ENCODE measurements around the gene RBM15B. TPM values are rescaled to one million over a fixed set of nuclear protein-coding genes. Genes with fewer than 3 reads are reported as not detected.

Gene RBM15B
- total and polyA plus RNA-seq, 5 donors, result 8.7 to 19.6 (median 15.4) TPM

DNA sequence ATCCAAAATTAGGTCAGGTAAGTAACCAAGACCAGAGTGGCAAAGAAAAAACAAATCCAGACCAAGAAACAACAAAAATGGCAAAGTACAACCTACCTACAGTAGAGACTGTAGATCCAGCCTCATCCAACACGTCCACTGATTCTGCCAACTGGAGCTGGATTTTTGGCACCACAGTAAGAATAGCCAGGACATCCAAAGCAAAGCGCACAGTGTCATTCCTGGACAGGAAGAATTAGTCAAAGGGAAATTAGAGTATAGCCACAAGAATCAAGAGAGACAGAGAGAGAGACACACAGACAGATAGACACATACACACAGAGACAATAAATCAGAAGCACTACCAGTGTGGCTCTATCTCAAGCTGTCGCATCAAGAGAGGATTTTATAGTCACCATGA, 31.1 kb downstream of the RBM15B start:
- Histone ChIP-seq H3K27me3 (ENCODE audit: control insufficient read depth, insufficient read depth) (no peaks in the 10 kb centered on the region), H3K4me3 (ENCODE audit: low read length) (no peak overlapping the region), H3K4me1 (ENCODE audit: control insufficient read depth, insufficient read depth, low read length) (no peaks in the 10 kb centered on the region), H3K9me3 (ENCODE audit: control insufficient read depth, low read length) (no peaks in the 10 kb centered on the region), H3K27ac (ENCODE audit: low read length) (no peak overlapping the region)
- DNase-seq (no peak), ATAC-seq (no peak)
- intact Hi-C loops (cut with DNase I), result no loop called here
- 95% methylated on average over 3 of the region's 3 CpGs for WGBS

DNA sequence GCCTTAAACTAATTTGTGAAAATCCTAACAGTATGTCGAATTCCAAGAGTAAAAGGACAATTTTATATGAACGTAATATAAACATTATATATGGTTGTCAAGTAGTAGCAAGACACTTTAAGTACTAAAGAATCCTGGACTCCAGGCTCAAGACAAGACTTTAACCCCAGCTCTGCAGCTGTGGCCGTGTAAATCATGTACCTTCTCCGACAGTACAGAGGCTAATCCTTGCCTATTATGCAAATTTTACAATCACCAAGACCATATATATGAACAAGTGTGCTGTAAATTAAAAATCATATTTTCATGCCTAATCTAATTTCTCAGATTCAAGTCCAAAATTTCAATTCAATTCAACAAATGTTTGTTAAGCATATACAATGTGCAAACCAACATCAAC, 35.8 kb downstream of the RBM15B start:
- H3K9me3 ChIP-seq (ENCODE audit: control insufficient read depth, low read length), result no peaks in the 10 kb centered on the region
- no peak overlapping the region for H3K4me3 ChIP-seq (ENCODE audit: low read length)
- no peak overlapping the region for H3K27ac ChIP-seq (ENCODE audit: low read length)
- H3K27me3 ChIP-seq (ENCODE audit: control insufficient read depth, insufficient read depth), result no peaks in the 10 kb centered on the region
- no peaks in the 10 kb centered on the region for H3K4me1 ChIP-seq (ENCODE audit: control insufficient read depth, insufficient read depth, low read length)
- ATAC-seq (no peak), DNase-seq (no peak)
- 93% methylated on average over 4 of the region's 4 CpGs for WGBS
- intact Hi-C loops (cut with DNase I), result no loop called here

DNA sequence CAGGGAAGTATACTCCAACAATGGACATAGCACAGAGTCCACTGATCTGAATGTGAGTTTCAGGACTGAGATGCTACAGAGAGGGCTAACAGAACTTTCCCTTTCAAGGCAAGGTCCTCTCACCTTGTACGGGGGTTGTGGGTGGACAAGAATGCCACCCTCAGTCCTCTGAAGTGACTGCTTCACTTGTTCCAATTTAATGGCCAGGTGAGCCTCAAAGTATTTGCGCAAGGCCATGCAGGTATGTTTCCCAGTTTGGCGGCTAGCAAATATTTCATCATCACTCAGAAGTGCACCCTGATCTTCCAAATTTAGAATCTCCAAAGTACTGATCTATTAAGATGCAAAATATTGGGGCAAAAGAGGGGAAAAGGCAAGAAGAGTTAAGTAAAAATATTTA, 38.1 kb downstream of the RBM15B start:
- ATAC-seq (no peak), DNase-seq (no peak)
- no peaks in the 10 kb centered on the region for H3K4me1 ChIP-seq (ENCODE audit: control insufficient read depth, insufficient read depth, low read length)
- no peaks in the 10 kb centered on the region for H3K9me3 ChIP-seq (ENCODE audit: control insufficient read depth, low read length)
- intact Hi-C loops (cut with DNase I), result no loop called here
- 97% methylated on average over 3 of the region's 3 CpGs for WGBS
- H3K27ac ChIP-seq (ENCODE audit: low read length), result no peak overlapping the region
- no peaks in the 10 kb centered on the region for H3K27me3 ChIP-seq (ENCODE audit: control insufficient read depth, insufficient read depth)
- no peak overlapping the region for H3K4me3 ChIP-seq (ENCODE audit: low read length)

DNA sequence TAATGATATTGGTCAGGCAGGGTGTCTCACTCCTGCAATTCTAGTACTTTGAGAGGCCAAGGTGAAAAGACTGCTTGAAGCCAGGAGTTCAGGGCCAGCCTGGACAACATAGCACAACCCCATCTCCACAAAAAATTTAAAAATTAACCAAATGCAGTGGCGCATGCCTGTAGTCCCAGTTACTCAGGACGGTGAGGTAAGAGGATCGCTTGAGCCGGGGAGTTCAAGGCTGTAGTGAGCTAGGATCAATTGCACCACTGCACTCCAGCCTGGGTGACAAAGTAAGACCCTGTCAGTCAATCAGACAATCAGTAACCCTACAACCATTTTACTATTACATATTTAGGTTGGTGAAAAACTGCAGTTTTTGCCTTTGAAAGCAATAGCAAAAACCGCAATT, 43.0 kb downstream of the RBM15B start:
- H3K4me1 ChIP-seq (ENCODE audit: control insufficient read depth, insufficient read depth, low read length), result no peaks in the 10 kb centered on the region
- ATAC-seq (no peak), DNase-seq (no peak)
- H3K9me3 ChIP-seq (ENCODE audit: control insufficient read depth, low read length), result no peaks in the 10 kb centered on the region
- intact Hi-C loops (cut with DNase I), result no loop called here
- H3K27me3 ChIP-seq (ENCODE audit: control insufficient read depth, insufficient read depth), result no peaks in the 10 kb centered on the region
- no peak overlapping the region for H3K4me3 ChIP-seq (ENCODE audit: low read length)
- H3K27ac ChIP-seq (ENCODE audit: low read length), result no peak overlapping the region
- WGBS, result 96% methylated on average over 5 of the region's 5 CpGs

DNA sequence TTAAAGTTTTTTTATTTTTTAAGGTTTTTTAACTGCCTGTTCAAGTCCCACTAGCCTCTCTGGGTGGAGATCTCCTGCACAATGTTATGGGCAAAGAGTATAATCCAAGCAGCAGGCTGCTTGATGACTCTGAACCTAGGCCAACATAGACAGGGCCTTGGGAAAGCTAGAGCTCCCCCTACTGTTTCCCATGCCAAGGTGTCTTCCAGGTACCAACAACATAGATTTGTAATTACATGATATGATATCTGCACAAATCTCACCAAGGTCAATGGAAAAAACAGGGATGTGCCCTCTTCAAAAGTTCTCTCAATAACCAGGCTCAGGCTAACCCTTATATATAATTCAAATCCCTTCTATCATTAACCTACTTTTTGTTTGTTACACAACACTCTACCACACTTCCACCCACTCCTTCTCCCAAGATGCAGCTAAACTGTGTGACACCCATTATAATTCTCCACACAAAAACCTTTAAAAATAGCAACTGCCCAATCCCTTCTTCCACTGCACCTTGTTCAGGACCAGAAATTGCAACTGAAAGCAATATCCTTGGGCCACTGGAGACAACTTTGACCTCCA, 43.8 kb downstream of the RBM15B start:
- intact Hi-C loops (cut with DNase I), result no loop called here
- ATAC-seq (peak; percentile 81), DNase-seq (peak in 1 of 3 donors; percentile 40)

DNA sequence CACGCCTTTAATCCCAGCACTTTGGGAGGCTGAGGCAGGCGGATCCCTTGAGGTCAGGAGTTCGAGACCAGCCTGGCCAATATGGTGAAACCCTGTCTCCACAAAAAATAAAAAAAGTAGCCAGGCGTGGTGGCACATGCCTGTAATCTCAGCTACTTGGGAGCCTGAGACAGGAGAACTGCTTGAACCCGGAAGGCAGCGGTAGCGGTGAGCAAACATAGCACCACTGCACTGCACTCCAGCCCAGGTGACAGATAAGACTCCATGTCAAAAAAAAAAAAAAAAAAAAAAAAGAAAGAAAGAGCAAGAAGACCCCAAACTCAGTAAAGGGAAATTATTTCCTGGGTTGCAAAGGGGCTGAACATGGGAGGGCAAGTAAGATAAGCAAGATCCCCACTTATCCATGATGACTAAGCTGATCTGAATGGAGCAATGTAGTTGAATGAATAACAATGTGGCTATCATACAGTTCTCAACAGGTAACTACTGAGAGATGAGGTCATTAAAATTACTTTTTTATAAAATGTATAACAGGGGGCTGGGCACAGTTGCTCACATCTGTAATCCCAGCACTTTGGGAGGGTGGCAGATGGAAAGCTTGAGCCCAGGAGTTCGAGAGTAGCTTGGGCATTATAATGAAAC, 46.0 kb downstream of the RBM15B start:
- H3K4me3 ChIP-seq (ENCODE audit: low read length), result no peak overlapping the region
- no peaks in the 10 kb centered on the region for H3K9me3 ChIP-seq (ENCODE audit: control insufficient read depth, low read length)
- DNase-seq (no peak), ATAC-seq (no peak)
- no peaks in the 10 kb centered on the region for H3K4me1 ChIP-seq (ENCODE audit: control insufficient read depth, insufficient read depth, low read length)
- 85% methylated on average over 8 of the region's 8 CpGs for WGBS
- no peaks in the 10 kb centered on the region for H3K27me3 ChIP-seq (ENCODE audit: control insufficient read depth, insufficient read depth)
- no peak overlapping the region for H3K27ac ChIP-seq (ENCODE audit: low read length)
- intact Hi-C loops (cut with DNase I), result no loop called here

More for the DNA sequence above, 43.8 kb downstream of the RBM15B start:
- Histone ChIP-seq H3K27me3 (ENCODE audit: control insufficient read depth, insufficient read depth) (no peaks in the 10 kb centered on the region), H3K4me1 (ENCODE audit: control insufficient read depth, insufficient read depth, low read length) (no peaks in the 10 kb centered on the region), H3K9me3 (ENCODE audit: control insufficient read depth, low read length) (no peaks in the 10 kb centered on the region), H3K27ac (ENCODE audit: low read length) (no peak overlapping the region), H3K4me3 (ENCODE audit: low read length) (no peak overlapping the region)

DNA sequence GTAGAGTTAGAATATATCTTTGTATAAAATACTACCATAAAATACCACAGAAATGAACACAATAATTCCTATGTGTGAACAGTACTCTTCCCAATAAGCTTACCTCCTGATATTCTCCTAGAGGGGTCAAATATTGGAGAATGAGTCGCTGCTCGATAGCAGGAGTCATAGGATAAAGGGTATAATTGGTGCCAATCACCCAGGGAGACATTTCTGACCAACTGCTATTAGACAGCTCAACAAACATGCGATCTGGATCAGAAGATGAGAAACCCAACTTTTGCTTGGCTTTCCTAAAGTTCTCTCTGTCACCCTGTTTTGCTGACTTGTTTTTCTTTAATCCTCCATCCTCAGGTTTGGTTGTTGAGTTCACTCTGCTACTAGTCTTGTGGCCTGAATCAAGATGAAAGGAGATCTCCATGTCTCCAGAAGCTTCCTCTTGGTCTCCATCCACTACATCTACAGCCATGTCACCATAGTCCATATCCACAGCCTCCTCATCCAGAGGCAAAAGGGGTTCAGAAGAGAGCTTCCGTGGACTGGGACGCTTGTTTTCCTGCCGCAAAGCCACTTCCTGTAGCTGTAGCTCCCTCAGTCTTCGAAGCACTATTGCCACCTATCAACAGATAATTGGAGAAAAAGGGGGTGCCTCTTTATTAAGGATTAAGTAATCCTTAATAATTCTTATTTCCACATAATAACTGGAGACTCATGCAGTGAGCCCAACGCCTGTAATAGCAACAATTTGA, 50.4 kb downstream of the RBM15B start:
- Histone ChIP-seq H3K9me3 (ENCODE audit: control insufficient read depth, low read length) (no peaks in the 10 kb centered on the region), H3K27me3 (ENCODE audit: control insufficient read depth, insufficient read depth) (no peaks in the 10 kb centered on the region), H3K27ac (ENCODE audit: low read length) (no peak overlapping the region), H3K4me1 (ENCODE audit: control insufficient read depth, insufficient read depth, low read length) (no peaks in the 10 kb centered on the region), H3K4me3 (ENCODE audit: low read length) (no peak overlapping the region)
- DNase-seq (no peak), ATAC-seq (no peak)
- intact Hi-C loops (cut with DNase I), result no loop called here
- 95% methylated on average over 8 of the region's 8 CpGs for WGBS

DNA sequence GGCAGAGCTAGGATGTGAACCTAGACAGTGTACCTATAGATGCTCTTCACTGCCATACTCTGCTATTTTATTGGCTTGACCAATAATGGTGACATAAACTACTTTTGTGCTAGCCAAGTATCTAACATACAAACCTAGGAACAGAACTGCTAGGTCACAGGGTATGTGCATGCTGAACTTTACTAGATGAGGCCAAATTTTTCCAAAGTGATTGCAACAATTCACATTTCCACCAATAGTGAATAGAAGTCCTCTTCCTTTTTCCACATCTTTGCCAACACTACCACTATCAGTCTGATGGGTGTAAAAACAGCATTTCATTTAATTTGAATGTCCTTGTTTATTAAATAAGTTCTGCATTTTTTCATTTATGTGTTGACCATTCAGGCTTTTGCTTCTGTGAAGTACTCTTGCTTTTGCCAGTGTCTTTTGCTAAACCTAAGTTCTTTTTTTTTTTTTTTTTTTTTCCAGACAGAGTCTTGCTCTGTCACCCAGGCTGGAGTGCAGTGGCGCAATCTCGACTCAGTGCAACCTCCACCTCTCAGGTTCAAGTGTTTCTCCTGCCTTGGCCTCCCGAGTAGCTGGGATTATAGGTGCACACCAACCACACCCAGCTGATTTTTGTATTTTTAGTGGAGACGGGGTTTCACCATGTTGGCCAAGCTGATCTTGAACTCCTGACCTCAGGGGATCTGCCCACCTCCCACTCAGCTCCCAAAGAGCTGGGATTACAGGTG, 54.6 kb downstream of the RBM15B start:
- DNase-seq (no peak), ATAC-seq (no peak)
- Histone ChIP-seq H3K4me3 (ENCODE audit: low read length) (no peak overlapping the region), H3K27me3 (ENCODE audit: control insufficient read depth, insufficient read depth) (no peaks in the 10 kb centered on the region), H3K9me3 (ENCODE audit: control insufficient read depth, low read length) (no peaks in the 10 kb centered on the region), H3K27ac (ENCODE audit: low read length) (no peak overlapping the region), H3K4me1 (ENCODE audit: control insufficient read depth, insufficient read depth, low read length) (no peaks in the 10 kb centered on the region)
- intact Hi-C loops (cut with DNase I), result no loop called here
- 90% methylated on average over 4 of the region's 4 CpGs for WGBS

Other genes starting within 250 kb of the RBM15B start
- gene MANF, start 6.0 kb upstream of the RBM15B start, total RNA-seq, result 100 to 1,000 TPM in 1 of 4 donors, 10 to 100 TPM in 3; 51.7 to 120 (median 86.9) TPM
- gene MANF, start 6.0 kb upstream of the RBM15B start, polyA plus RNA-seq, result 49.2 TPM
- gene DCAF1, start 108.7 kb downstream of the RBM15B start, total RNA-seq, result 10 to 100 TPM; 12.8 to 15.2 (median 13.9) TPM
- gene DCAF1, start 108.7 kb downstream of the RBM15B start, polyA plus RNA-seq, result 6.7 TPM
- 10 to 100 TPM; 11.0 to 14.6 (median 12.7) TPM for gene RAD54L2, start 147.4 kb downstream of the RBM15B start, total RNA-seq
- 5.1 TPM for gene RAD54L2, start 147.4 kb downstream of the RBM15B start, polyA plus RNA-seq

All from right cardiac atrium (tissue), 5 donors.